Stimulated activated CD4-positive, alpha-beta T cell treated with anti-CD3 and anti-CD28 coated beads, Interleukin-4, amount 100 ng/mL, for 48 hours (primary cell): Measurements from ENCODE around the gene EVA1A.
"Not testable (repeated sequence)": the region's sequence is repeated elsewhere in the genome, so short reads cannot be mapped to it uniquely, and the experiment has no call there.

ENCODE experiments used
- DNase-seq, 2 donors: peaks; one replicate each; pipeline ENCODE4 v3.0.0-alpha.2; 2020; ENCODE audit warnings: low read depth in 2 of 2

Gene EVA1A

DNA sequence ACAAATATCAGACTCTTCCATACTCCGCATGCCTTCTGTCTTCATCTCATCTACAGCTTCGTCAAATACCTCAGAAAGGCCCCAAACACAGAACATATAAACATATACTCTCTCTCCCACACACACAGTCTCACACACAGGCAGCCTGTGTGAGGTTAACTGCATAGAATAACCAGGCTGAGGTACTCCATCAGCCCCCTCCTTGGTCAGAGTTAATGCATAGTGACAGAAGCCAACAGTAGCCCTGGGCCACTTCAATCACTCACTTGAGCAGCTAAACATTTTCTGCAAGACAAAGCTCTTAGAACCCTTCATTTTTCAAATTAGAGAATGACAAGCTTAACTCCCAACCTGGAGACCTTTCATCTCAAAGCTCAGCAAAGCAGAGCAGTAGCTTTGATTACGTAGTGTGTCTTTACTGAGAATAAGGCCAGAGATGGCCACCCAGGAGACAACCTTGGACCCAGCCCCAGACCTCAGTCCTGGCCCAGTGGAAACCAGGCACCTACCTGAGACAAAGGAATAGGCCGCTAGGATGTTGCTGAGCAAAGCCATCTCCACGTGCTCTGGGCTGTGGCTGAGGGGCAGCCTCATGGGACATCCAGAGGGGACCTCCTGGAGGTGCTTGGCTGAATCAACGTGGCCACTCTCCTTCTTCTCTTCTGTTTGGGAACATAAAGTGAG is 43.0 kb downstream of the EVA1A start:
- DNase-seq: no peak

DNA sequence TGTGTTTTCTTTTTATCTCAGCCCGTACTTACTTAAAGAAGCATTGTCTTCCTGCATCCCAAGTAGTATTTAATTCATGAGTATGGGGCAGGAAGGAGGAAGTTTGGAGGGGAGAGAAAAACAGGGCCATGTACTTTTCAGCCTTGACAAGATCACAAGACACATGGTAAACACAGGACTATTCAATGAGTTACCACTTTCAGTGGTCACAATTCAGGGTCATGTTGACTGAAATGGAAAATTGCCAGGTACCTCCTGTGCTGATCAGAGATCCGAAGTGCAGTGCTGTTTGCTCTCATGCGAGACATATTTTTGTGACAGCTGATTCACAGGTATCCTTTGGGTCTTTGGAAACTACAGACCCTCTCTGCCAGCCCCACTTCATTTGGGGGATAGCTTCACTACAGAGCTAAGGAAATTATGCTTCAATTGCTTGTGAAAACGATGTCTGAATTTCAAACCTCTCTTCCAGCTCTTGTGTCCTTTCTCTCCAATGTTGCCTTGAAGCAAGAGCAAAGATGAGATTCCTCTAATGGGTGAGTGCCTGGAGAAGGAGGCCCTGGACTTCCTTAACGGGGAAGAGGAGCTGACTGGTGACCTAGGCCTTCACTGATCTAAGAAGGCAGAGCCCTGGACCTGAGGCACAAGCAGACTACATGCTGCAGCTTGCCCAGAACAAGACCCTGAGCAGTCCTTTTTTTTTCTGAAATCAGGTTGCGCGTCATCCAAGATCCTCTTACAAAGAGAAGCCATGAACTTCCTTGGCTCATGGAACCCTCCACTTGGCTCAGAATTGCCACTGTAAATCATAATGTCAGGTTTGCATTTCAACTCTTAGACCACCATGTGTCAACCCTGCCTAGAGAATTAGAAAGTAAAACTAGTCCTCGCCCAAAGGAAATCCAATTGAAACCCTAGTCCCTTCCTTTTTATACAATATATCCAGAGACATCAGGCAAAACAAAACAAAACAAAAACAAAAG is 44.1 kb downstream of the EVA1A start:
- DNase-seq: no peak

DNA sequence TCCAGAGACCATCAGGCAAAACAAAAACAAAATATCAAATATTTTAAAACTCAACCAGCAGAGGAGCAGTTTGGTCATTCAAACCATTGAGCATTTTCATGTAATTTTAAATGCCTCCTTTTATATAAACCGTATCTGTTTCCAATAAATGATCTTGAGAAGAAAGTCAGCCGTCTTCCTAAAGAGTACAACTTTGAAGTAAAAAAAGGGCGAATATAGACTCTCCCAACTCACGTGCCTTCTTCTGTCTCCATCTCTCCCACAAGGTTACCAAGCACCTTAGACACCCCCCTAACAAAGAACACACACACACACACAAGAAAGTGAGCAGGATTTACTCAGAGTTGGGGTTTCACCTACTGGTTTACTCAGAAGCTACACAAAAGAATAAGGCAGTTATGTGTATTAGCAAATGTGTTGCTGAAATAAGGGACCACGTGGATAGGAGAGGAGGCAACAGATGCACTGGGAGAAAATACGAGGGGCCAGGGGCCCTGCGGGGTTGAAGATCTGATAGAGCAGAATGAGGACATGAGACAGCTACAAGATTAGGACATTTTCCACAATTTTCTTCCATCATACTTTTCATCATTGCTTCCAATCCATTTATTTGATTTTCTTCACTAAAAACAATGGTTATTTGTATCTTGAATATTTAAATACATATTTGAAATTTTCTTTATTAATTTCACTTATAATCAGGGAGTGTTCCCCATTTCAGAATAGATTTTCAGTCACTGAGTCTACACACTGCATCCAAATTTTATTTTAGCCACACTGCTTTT is 45.0 kb downstream of the EVA1A start:
- DNase-seq: no peak

DNA sequence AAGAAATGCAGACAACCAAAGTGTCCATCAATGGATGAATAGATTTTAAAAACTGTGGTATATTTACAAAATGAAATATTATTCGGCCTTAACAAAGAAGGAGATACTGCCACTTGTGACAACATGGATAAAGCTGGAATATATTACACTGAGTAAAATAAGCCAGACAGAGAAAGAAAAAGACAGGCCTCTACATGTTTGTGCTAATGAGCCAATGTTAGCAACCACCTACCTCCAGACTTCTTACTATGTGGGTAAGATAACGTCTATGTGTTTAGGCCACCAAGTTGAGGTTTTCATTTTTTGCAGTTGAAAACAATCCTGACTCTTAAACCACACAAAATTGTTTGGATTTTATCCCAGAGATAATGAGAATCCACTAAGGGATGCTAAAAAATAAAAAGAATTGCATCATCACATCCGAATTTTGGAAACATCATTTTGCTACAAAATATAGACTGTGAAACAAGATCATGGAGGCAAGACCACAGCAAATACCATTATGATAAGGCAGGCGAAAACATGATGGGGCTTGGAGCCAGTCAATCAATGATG is 47.0 kb downstream of the EVA1A start:
- no peak for DNase-seq

DNA sequence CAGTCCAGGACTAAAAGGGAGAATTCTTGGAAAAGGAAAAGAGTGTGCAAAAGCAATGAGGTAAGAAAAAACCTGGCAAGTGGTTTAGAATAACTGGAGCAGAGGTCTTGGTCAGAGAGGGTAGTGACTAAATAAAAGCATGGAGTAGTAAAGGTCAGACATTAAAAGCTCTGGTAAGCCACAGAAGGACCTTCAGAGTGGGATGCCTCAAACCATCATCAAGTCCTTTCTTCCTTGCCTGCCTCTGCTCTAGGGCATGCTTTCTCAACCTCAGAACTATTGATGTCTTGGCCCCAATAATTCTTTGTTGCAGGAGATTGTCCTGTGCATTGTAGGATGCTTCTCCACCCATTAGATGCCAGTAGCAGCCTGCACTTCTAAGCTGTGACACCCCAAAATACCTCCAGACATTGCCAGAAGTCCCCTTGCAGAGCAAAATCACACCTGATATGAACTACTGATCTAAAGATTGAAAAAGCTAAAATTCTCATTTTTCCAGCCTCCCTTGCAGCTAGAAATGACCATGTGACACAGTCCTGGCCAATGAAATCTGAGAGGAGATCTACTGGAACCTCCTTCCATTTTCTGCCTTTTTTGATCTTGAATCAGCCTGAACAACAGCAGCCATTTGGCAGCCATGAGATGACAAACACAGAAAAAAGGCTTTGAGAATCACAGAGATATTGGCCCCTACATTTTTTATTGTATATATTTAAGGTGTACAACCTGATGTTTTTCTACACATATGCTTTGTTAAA is 48.1 kb downstream of the EVA1A start:
- no peak for DNase-seq

DNA sequence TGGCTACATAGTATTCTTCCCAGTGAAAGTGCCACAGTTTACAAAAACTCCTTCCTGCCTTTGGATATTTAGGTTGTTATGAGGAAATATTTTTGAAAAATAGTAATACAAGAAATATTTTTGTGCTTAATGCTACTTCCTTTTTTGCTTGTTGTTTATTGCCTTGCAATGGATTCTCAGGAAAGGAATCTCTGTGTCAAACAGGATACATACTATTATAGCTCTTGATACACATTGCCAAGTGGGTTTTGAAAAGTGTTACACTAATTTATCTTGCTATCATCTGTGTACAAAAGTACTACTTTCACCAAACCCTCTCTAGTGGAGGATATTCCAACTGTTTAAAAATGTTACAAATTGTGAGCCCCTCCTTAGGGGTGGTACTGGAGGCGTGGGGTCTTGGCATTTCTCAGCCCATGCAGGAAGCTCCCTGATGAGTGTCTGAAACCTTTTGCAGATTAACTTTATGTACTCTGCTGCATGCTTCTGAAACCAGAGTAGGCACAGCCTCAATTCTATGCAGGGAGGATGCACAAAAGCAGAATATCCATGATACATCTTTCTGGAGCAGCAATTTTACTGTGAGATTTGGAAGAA is 54.5 kb downstream of the EVA1A start:
- DNase-seq: no peak

GRCh38 chr2:75505012-75505411 is 55.7 kb downstream of the EVA1A start:
- DNase-seq: no peak

GRCh38 chr2:75503048-75503607 is 57.6 kb downstream of the EVA1A start:
- DNase-seq: no peak

DNA sequence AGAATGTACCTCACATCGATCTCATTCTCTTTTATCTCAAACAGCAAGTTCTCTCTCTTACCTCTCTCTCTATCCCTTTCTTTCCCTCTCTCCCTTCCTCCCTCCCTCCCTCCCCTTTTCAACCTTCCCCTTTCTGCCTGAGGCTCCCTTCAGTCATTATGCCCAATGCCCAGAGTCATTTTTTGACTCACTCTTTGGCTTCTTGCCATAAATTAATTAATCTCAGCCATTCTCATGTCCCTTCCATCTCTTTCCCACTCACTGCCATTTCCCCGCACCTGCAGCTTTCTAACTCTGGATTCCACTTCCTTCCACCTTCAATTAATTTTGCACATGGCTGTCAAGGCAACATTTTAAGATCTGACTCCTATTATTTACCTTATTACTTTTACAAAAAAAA is 60.1 kb downstream of the EVA1A start:
- no peak for DNase-seq

- no peak for DNase-seq
These were observed 61.2 kb downstream of the EVA1A start for GRCh38 chr2:75499534-75499933.

- no peak for DNase-seq
These were observed 61.8 kb downstream of the EVA1A start for GRCh38 chr2:75498907-75499306.

DNA sequence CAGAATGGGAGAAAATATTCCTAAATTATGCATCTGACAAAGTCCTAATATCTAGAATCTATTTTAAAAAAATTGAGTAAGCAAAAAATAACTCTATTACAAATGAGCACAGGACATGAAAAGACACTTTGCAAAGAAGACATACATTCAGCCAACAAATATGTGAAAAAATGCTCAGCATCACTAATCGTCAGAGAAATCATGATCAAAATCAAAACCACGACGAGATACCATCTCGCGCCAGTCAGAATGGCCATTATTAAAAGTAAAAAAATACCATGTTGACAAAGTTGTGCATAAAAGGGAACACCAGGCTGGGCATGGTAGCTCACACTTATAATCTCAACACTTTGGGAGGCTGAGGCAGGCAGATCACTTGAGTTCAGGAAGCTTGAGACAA is 63.5 kb downstream of the EVA1A start:
- no peak for DNase-seq

DNA sequence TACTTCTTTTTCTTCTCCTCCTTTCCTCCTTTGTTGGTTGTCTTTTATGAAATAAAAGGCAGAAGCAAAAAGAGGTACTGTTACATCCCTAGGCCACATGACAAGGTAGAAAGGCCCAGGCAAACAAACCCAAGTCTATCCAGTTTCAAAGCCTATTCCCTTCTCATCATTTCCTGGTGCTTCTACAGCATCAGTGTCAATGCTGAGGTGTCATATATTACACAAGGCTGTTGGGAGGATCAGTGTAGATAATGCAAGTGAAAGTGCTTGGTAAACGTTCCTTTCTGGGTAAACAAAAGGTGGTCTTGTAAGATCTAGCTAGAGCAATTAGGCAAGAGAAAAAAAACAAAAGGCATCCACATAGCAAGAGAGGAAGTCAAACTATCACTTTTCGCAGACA is 64.9 kb downstream of the EVA1A start:
- DNase-seq: no peak

- no peak for DNase-seq
These were observed 66.5 kb downstream of the EVA1A start for GRCh38 chr2:75494137-75494769.

DNA sequence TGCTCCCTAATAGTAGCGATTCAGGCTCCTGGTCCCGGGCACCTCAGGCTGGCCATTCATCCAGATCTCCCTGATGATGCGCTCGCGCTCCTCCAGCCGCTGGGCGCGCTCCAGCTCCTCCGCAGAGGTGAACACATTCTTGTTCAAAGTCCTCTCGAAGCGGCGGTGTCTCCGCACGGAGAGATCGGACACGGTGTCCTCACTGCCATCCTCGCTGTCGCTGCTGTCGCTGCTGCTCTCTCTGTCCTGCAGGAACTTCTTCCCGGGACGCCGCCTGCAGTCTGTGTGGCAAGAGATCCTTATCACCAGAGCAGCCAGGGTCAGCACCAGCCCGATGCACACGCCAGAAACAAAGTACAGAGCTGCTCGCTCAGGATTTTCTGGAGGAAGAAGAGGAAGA is 67.5 kb downstream of the EVA1A start:
- DNase-seq: no peak

GRCh38 chr2:75491129-75491753 is 69.5 kb downstream of the EVA1A start:
- DNase-seq: no peak

DNA sequence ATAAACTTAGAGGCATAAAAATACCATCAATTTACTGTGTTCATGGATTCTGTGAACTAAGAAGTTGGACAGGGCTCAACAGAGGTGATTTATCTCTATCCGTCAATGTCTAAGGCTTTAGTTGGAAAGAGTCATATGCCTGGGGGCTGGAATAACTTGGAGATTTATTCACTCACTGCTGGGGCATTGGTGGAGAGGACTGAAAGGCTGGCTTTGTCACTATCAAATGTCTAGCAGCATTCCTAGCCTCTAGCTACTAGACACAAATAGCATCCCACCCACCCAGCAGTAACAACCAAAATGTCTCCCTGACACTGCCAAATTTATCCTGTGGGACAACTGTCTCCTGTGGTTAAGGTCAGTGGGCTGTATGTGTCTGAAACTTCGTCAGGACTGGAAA is 71.0 kb downstream of the EVA1A start:
- DNase-seq: no peak

DNA sequence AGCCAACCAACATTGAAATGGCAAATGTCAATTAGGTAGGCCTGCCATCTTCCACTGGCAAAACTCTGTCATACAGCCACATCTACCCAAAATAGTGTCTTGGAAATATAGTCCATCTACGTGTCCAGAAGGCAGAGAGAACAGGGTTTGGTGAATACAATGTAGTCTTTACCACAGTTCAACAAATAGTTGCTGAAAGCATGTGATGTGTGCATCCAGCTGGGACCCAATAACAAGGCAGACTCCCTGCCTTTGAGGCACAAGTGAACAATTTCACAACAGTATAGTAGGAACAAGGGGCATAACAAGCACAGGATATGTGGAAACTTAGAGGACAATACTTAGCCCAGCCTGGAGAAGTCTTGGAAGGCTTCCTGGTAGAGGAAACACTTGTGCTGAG is 72.6 kb downstream of the EVA1A start:
- DNase-seq: no peak

DNA sequence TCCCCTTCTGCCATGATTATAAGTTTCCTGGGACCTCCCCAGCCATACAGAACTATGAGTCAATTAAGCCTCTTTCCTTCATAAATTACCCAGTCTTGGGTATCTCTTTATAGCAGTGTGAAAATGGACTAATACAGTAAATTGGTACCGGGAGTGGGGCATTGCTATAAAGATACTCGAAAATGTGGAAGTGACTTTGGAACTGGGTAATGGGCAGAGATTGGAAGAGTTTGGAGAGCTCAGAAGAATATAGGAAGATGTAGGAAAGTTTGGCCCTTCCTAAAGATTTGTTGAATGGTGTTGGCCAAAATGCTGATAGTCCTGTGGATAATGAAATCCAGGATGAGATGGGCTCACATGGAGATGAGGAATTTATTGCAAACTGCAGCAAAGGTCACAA is 74.0 kb downstream of the EVA1A start:
- DNase-seq: not testable (repeated sequence)

- DNase-seq: no peak
These were observed 75.9 kb downstream of the EVA1A start for GRCh38 chr2:75484840-75485239.
